ENCODE measurements around the gene BRI3BP.

DNA sequence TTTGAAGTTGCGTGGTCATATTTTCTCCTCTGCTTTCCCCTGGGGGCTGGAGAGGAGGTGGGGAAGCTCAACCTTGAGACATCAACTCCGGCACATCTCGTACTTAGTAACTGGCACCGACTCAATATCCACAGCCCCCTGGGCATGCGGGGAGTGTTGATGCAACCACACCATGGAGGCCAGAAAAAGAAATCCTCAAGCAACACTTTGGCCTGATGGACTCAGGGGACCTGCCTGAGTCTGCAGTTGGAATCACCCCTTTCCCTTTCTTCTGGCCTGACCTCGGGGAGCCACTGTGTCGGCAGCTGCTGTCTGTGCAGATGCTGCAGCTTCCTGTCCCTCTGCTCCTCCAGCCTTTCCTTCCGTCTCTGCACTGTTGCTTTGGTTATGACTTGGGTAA, 60.4 kb downstream of the BRI3BP start:
- TF ChIP-seq POLR2AphosphoS5 (IDR thresholded peaks at IDR 0.05; ENCODE audit: insufficient read depth in 1 of 2, low read depth in 1 of 2) (no peak), POLR2A (IDR thresholded peaks at IDR 0.05) (no peak)
